GM18502 (cell line): ENCODE measurements around the gene TBC1D28.
"Not testable (repeated sequence)": the region's sequence is repeated elsewhere in the genome, so short reads cannot be mapped to it uniquely, and the experiment has no call there.

ENCODE experiments used
- ATAC-seq: cut with Tn5 transposase; IDR thresholded peaks from one replicate; pipeline ENCODE4 v1.9.1; 2021; ENCODE audit warnings: mild to moderate bottlenecking; ENCODE audit not compliant: unreplicated experiment, poor library complexity

Gene TBC1D28

DNA sequence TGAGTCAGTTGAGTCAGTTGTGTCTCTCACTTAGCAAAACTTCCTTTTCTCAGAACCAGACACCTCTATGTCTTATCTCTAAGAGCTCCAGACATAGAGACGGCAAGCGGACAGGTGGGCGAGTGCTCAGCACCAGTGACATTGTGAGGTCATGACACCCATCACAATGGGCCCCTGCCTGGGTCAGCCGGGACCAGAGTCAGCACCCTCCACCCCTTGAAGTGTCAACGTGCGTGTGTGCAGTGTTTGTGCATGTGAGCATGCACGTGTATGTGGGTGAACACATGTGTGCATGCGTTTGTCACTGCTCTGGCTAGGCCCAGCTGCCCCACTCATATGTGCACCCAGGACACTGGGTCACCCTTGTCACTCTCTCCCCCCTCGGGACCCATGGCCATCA lies at the start of gene TBC1D28:
TSS of gene TBC1D28 (minus strand) at position 101 of the 400 bp plus-strand sequence. CDS start 3,039 bp downstream, outside the sequence.
- ATAC-seq = not testable (repeated sequence)

DNA sequence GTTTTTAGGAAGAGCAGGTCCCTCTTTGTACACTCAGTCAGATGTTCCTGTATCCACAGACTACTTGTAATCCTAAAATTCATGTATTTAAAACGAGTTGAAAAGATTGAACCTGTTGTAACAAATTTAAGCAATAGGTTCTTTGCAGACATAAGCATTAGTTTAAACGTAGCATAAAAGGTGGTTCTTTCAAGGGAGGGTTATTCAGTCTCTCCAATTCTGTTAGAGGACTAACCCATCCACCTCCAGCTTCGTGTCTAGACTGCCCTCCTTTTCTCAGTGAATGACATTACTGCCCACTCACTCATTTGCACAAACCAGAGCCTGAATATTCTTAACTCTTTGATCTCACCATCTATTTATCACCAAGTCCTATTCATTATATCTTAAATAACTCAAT lies 38.5 kb upstream of the TBC1D28 start:
- ATAC-seq = not testable (repeated sequence)

DNA sequence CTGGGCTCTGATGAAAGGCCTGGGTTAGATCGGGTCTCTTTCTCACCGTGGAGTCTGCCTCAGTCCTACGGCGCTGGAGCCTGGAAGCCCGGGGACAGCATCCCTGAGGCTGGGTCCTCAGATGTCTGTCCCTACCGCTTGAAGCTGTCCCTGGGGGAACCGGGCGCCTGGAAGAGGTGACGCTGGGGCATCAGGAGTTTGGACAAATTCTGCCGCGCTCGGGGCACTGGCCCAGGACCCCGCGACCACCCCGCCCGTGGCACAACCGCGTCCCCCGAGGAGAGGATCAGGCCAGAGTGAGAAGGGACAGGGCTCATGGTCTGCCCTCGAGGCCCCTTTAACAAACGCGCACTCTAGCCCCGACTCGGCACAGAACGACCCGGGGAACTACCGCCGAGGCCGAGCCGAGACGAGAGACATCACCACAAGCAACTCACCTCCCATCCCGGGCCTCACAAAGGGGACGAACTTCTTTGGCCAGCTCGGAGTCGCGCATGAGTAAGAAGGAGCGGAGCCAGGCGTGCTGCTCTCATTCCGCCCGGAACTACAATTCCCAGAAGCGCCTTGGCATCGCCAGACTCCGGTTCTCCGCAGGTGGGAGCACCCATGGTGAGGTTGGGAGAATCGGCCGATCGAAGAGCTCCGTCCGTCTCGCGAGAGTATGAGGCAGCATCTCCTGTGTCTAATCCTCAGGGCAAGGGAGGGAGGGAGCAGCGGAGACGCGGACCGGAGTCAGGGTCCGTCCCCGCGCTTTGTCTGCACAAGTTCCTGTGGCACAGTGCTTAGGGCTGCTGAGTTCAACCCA lies 37.8 kb upstream of the TBC1D28 start, which contains the start of gene FOXO3B:
TSS of gene FOXO3B (minus strand) at position 548 of the 805 bp plus-strand sequence. CDS start 663 bp downstream, outside the sequence.
- ATAC-seq = peak; percentile 96

DNA sequence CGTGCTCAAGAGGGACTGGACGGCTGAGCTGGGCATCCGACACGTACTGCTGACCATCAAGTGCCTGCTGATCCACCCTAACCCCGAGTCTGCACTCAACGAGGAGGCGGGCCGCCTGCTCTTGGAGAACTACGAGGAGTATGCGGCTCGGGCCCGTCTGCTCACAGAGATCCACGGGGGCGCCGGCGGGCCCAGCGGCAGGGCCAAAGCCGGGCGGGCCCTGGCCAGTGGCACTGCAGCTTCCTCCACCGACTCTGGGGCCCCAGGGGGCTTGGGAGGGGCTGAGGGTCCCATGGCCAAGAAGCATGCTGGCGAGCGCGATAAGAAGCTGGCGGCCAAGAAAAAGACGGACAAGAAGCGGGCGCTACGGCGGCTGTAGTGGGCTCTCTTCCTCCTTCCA lies 33.2 kb upstream of the TBC1D28 start:
- ATAC-seq = not testable (repeated sequence)

DNA sequence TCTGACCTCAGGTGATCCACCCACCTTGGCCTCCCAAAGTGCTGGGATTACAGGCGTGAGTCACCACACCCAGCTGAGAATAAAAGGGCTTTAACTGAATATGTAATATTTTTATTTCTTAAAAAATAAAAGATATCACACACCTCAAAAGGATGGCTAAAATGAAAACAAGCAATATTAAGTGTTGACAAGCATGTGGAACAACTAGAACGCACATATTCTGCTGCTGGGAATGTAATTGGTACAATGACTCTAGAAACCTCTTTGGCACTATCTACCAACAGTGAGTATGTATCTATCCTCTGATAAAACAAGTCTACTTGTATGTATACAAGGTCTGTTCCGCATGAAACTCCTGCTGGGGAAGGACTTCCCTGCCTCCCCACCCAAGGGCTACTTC lies 32.7 kb upstream of the TBC1D28 start:
- ATAC-seq = not testable (repeated sequence)

DNA sequence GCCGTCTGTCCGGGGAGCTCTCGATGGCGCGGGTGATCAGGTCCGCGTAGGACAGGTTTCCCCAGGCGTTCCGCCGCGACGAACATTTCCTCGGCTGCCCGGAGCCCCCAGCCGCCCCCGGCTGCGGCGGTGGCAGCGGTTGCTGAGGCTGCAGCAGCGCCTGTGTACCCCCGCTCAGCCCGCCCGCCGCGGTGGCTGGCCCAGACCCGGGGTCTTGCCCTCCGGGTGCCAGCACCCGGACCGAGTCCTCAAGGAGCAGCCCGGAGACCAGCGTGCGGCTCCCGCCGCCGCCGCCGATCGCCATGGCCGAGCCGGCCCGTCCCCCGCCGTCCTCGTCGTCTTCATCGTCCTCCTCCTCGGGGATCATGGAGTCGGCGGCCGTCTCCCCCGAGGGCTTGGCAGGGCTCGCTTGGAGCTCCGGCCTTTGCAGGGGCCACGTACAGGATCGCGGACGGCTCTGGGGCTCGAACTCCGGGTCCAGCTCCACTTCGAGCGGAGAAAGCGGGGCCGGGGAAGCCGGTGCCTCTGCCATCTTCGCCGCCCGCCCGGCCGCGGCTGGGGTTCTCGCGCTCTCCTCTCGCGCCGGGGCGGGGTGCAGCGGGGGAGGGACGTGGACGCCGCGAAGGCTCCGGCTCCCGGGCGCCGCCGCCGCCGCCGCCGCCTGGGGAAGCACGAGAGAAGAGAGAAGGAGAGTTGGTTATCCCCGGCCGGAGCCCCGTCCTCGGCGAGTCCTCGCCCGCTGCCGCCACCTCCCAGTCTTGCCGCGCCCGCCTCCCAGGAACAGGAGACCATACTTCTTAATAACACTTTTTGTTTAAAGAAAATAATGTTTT lies 28.4 kb upstream of the TBC1D28 start:
- ATAC-seq = not testable (repeated sequence)

DNA sequence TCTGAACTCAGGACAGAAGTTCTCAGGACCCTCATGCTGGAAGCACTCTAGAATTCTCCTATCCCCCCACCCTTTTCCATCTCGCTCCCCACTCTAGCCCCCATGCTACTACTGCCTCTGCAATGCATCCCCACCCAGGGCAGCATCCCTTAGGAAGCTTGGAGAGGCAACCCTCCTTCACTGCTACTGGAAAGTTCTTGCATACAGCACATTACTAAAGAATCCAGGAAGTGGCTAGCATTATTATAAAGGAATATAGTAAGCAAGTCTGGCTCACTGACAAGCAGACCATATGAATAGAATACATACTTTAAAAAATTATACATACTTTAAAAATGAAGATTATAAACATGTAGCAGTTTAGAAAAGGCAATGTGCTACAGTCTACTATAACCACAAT lies 24.4 kb upstream of the TBC1D28 start:
- ATAC-seq = not testable (repeated sequence)

DNA sequence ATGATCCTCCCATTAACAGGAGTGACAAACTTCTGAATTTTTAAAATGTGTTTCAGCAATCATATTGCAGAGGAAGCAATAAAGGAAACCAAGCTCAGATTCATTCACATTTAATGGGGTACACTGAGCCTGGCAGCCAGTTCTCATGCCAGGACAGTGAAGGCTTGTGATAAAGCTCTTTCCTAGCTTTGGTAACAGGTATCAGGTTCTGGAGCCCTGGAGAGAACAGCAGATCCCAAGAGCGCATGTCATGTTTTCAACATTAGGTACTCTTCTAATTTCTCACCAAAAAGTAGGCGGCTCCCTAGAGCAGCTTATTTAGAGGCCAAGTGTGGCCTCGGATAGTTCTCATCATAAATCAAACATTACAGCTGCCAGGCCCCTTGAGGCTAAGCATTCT lies 23.3 kb upstream of the TBC1D28 start:
- not testable (repeated sequence) for ATAC-seq

DNA sequence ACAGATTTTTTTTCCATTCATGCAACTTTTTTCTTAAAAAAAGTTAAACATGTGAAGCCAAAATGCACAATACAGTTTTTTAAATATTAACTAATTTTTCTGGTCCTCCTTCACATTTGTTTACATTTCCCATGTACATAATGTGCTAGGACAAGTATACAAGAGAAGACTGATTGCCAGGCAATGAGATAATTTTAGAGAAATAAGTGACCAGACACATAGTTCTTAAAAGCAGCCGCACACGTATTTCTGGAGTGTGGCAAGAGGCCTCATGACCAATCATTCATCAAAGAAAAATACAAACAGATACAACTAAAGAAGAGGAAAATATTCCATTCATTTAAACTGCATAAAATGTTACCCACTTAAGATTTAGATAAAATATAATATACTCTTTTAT lies 22.1 kb upstream of the TBC1D28 start:
- not testable (repeated sequence) for ATAC-seq

DNA sequence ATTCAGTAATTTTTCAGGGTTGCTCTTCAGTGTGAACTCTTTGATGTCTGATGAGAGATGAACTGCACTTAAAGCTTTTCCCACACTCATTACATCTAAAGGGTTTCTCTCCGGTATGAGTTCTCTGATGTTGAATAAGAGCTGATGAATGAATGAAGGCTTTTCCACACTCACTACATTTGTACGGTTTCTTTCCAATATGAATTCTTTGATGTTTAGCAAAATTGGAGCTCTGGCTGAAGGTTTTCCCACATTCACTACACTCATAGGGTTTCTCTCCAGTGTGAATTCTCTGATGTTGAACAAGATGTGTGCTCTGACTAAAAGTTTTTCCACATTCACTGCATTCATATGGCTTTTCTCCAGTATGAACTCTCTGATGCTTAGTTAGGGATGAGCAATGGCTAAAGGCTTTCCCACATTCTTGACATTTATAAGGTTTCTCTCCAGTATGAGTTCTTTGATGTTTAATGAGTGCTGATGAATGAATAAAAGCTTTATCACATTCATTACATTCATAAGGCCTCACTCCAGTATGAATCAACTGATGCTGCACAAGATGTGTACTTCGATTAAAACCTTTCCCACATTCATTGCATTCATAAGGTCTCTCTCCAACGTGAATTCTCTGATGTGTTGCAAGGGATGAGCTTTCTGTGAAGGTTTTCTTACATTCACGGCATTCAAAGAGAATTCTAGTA lies 17.9 kb upstream of the TBC1D28 start:
- ATAC-seq = not testable (repeated sequence)

DNA sequence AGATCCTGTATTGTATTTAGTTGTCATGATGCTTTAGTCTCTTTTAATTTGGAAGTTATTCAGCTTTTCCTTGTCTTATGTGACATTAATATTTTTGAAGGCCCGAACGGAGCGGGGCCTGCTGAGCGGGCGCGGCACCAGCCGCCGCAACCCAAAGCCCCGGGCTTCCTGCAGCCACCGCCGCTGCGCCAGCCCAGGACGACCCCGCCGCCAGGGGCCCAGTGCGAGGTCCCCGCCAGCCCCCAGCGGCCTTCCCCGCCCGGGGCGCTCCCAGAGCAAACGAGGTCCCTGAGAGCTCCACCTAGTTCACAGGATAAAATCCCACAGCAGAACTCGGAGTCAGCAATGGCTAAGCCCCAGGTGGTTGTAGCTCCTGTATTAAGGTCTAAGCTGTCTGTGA lies 5.9 kb upstream of the TBC1D28 start:
- not testable (repeated sequence) for ATAC-seq

DNA sequence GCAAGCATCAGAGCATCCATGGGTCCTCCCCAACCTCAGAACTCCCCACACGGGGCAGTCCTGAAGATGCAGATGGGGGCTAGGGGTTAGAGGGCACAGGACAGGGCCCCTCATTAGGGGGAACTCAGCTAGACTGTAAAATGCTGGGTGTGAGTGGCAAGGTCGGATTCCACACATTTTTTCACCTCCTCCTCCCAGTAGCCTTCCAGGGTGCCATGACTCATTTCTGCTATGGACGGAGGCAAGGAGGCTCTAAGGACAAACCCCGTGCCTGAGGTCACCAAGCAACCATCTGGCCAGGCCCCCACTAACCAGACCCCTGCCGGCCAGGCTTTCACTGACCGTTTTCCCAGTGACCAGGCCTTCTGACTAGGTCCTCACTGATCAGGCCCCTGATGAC lies 1.1 kb downstream of the TBC1D28 start:
- ATAC-seq = not testable (repeated sequence)

DNA sequence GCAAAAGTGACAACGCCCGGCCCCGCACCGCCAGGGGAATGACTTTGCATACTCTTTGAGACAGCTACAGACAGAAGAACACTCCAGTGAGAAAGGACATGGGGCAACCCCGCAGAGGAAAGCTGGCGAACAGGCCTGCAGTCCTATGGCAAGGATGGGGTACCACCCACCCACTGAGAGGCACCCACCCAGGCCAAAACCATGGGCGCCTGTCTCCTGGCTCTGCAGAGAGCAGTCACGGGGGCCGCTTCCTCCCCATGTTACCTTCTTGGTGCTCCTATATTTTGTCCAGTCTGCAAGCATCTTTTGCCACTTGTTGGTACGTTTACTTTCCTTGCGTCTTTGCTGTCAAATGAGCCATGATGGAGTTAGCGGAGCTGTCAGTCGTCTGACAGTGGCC lies 5.8 kb downstream of the TBC1D28 start:
- not testable (repeated sequence) for ATAC-seq

DNA sequence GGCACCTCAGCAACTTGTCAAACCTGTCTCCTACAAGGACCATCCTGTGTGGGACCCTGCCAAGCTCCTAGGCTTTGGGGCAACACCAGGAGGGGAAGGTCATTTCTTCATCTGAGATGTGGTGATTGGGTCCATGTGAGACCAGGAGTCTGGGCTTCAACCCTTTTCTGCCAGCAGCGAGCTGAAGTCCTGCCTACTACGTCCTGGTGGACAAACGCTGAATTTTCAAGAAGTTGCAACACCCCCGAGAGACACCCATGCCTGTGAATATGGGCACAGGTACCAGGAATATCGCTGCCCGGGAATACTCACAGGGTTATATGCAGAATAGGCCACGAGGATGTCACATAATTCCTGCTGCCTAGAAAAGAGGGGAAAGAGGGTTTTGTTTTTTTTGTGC lies 8.0 kb downstream of the TBC1D28 start:
- ATAC-seq = not testable (repeated sequence)

DNA sequence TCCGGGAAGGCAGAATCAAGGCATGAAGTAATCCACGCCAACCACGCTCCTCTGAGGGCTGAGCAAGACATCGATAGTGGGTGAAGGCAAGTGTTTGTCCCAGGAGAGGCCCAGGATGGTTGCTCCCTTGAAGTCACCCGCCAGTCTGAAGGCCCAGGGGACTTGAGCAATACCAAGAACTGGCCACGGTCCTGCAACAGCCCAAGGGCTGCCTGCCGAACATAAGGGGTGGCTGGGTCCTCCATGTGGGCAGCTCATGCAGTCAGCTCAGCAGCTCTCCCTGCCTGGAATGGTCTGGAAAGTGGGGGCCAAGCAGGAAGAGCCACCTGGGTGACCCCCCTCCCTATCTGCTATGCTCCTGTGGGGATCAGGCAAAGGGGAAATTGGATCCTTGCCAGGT lies 8.4 kb downstream of the TBC1D28 start:
- not testable (repeated sequence) for ATAC-seq

DNA sequence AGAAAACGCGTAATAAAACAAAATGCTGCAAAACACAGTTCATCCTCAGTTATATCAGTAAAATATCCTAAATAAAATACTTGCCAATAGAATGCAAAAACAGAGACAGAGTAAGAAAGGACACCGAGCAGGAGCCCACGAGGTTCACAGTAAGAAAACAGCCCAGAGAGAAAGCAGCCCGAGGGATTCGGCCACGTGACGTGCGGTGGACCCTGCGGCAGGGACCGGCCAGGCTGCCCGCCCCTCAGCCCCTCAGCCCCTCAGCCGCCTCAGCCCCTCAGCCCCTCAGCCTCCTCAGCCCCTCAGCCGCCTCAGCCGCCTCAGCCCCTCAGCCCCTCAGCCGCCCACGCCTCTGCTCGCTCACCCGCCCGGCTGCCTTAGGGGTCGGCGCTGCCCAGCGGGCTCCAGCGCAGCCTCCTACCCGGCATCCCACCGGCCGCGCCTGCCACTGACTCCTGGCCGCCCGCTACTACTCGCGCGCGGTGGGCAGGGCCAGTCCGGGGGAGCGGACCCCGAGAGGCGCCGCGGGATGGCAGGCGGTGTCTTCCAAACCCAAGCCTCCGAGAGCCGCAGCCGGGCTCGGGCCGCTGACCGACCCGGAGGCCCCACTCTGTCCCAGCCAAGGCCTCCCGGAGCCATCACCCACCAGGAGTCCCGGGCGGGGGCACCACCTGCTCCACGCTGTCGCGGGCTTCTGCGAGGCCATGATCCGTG lies 9.5 kb downstream of the TBC1D28 start:
- ATAC-seq = not testable (repeated sequence)

DNA sequence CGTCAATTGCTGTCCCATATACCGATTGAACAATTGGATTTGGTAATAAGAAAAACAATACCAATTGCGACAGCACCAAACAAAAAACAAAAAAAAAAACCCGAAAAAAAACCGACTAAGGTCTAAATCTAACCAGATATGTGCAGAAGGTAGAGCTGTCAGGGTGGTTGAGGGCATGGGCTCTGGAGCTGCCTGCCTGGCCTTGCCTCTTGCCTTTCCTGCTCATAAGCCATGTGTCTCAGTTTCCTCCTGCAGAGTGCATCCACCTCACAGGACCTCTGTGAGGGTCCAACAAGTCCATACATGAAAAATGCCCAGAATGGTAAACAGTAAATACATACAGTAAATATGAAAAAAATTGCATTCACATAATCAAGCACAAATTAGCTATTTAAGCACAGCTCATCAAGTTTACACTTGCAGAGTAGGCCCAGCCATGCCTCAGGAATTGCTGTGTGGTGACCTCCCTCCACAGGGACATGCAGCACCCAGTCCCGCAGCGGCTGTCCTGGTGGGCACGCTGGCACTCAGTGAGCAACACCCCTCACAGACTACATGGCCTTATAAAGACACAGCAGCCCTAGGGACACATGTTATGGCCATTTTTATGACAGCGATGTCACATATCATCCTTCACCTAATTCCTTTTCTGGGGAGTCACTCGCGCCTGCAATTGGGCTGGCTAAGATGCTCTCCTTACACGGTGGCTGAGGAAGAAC lies 17.9 kb downstream of the TBC1D28 start:
- no peak for ATAC-seq

DNA sequence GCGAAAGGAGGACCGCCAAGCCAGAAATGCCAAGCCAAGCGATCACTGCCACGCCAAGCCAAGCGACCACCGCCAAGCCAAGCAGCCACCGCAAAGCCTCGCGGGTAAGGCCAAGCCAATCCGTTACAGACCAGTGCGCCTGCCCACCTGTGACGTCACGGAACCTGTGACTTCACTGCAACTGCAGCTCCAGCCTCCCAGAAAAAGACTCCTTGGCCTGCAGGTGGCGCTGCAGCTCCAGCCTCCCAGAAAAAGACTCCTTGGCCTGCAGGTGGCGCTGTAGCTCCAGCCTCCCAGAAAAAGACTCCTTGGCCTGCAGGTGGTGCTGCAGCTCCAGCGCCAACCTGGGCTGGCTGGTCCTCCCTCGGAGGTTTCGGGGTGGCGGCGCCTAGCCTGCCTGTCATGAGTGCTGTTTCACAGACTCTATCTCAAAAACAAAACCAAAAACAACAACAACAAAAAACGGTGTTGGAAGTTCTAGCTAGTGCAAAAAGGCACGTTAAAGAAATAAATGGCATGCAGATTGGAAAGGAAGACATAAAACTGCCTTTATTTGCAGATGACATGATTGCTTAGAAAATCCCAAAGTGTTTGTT lies 18.6 kb downstream of the TBC1D28 start:
- peak; percentile 58 for ATAC-seq
